Measurements from ENCODE around the gene PRDM15. TPM values are rescaled to one million over a fixed set of nuclear protein-coding genes. Genes with fewer than 3 reads are reported as not detected.

PRDM15 gene
- total and polyA plus RNA-seq, 4 donors = 1.2 to 5.7 (median 2.1) TPM

DNA sequence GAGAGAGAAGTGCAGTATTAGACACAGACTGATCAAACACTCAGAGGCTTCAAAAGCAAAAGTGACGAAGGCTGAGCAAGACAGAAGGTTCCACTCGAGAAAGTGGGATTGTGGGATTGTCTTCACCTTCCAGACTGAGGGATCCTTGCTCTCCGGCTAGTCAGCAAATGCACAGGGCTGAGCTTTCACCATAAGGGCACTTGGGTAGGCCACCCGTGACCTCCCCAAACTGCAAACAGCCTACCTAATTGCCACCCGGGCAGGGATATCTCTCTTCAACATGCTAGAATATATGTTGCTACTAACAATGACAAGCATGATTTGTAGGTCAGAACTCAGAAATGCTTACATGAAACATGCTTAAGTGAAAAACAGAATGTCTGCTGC, 77.0 kb downstream of the PRDM15 start:
- WGBS = 81% methylated on average over 5 of the region's 5 CpGs
- Histone ChIP-seq H3K36me3 (ENCODE audit: control insufficient read depth in 4 of 4, insufficient read depth in 3 of 4, low read depth in 1 of 4, low read length in 3 of 4) (peaks cover 0 to 17% (median 5%) of the 10 kb centered on the region in 4 donors), H3K27me3 (ENCODE audit: control insufficient read depth in 4 of 4, insufficient read depth in 4 of 4, low read length in 3 of 4) (no peaks in the 10 kb centered on the region), H3K9me3 (ENCODE audit: control insufficient read depth in 4 of 4, low read length in 3 of 4) (no peaks in the 10 kb centered on the region), H3K4me1 (ENCODE audit: control insufficient read depth in 4 of 4, insufficient read depth in 4 of 4, low read length in 3 of 4) (no peaks in the 10 kb centered on the region), H3K27ac (ENCODE audit: low read depth in 1 of 2, low read length in 2 of 2) (no peak overlapping the region), H3K9ac (ENCODE audit: low read depth in 1 of 2, low read length in 2 of 2) (no peak overlapping the region), H3K4me3 (ENCODE audit: low read depth in 1 of 3, low read length in 3 of 3) (no peak overlapping the region)
- no peak for TF ChIP-seq EGR1 (IDR thresholded peaks at IDR 0.05; ENCODE audit: low read depth in 2 of 2)
- TF ChIP-seq TAF1 (conservative IDR thresholded peaks at IDR 0.05) = no peak
- TF ChIP-seq, protein P1, sequence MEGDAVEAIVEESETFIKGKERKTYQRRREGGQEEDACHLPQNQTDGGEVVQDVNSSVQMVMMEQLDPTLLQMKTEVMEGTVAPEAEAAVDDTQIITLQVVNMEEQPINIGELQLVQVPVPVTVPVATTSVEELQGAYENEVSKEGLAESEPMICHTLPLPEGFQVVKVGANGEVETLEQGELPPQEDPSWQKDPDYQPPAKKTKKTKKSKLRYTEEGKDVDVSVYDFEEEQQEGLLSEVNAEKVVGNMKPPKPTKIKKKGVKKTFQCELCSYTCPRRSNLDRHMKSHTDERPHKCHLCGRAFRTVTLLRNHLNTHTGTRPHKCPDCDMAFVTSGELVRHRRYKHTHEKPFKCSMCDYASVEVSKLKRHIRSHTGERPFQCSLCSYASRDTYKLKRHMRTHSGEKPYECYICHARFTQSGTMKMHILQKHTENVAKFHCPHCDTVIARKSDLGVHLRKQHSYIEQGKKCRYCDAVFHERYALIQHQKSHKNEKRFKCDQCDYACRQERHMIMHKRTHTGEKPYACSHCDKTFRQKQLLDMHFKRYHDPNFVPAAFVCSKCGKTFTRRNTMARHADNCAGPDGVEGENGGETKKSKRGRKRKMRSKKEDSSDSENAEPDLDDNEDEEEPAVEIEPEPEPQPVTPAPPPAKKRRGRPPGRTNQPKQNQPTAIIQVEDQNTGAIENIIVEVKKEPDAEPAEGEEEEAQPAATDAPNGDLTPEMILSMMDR (IDR thresholded peaks at IDR 0.05; ENCODE audit: low read depth, low read length, missing input control) = no peak
- TF ChIP-seq, protein P2, sequence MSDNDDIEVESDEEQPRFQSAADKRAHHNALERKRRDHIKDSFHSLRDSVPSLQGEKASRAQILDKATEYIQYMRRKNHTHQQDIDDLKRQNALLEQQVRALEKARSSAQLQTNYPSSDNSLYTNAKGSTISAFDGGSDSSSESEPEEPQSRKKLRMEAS (IDR thresholded peaks at IDR 0.05) = no peak
- no peak for TF ChIP-seq JUND (IDR thresholded peaks at IDR 0.05)
- no peak for TF ChIP-seq NR2F2 (IDR thresholded peaks at IDR 0.05)
- no peak for TF ChIP-seq YY1 (IDR thresholded peaks at IDR 0.05)
- no peak for DNase-seq (ENCODE audit: low spot score)

DNA sequence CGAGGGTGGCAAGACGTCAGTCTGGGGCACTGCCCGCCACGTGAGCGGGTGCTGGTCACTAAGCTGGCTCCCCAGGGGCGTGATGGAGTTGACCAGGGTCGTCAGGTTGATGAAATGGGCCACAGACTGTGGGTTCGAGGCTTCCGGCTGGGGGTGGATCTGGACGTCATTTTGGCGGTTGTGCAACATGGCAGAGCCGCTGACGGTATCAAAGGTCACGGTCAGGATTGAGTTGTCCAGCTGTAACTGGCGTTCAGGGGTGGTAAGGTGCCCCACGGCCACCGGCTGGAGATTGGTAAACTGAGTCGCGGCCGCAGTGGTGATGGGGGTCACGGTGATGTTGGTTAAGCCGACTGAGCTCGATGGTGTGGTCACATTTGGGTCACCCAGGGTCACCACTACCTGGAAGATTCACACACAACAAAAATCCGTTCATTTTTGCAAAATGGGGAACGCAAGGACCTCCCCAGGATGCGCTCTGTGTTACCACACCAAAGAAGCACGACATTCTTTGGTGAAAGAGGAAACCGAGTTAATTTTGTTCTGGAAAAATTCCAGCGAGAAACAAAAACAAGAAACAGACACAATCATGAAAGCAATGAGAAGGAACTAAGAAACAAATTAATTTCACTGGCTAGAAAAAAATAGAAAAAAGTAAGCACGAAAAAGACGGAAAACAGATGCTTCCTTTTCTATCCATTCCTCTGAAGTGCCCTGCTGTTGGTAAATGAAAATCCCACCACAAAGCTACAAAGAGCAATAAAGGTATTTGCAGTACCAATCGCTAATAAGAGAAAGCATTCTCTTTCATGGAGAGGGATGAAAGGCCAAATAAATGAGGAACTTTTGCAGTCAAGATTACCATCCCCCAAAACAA, 77.6 kb downstream of the PRDM15 start:
- Histone ChIP-seq H3K9me3 (ENCODE audit: control insufficient read depth in 4 of 4, low read length in 3 of 4) (no peaks in the 10 kb centered on the region), H3K4me1 (ENCODE audit: control insufficient read depth in 4 of 4, insufficient read depth in 4 of 4, low read length in 3 of 4) (no peaks in the 10 kb centered on the region), H3K27ac (ENCODE audit: low read depth in 1 of 2, low read length in 2 of 2) (no peak overlapping the region), H3K36me3 (ENCODE audit: control insufficient read depth in 4 of 4, insufficient read depth in 3 of 4, low read depth in 1 of 4, low read length in 3 of 4) (peaks cover 0 to 17% (median 5%) of the 10 kb centered on the region in 4 donors), H3K4me3 (ENCODE audit: low read depth in 1 of 3, low read length in 3 of 3) (no peak overlapping the region), H3K9ac (ENCODE audit: low read depth in 1 of 2, low read length in 2 of 2) (no peak overlapping the region), H3K27me3 (ENCODE audit: control insufficient read depth in 4 of 4, insufficient read depth in 4 of 4, low read length in 3 of 4) (no peaks in the 10 kb centered on the region)
- WGBS = 87% methylated on average over 32 of the region's 32 CpGs
- DNase-seq (ENCODE audit: low spot score) = no peak
- TF ChIP-seq, protein P3, sequence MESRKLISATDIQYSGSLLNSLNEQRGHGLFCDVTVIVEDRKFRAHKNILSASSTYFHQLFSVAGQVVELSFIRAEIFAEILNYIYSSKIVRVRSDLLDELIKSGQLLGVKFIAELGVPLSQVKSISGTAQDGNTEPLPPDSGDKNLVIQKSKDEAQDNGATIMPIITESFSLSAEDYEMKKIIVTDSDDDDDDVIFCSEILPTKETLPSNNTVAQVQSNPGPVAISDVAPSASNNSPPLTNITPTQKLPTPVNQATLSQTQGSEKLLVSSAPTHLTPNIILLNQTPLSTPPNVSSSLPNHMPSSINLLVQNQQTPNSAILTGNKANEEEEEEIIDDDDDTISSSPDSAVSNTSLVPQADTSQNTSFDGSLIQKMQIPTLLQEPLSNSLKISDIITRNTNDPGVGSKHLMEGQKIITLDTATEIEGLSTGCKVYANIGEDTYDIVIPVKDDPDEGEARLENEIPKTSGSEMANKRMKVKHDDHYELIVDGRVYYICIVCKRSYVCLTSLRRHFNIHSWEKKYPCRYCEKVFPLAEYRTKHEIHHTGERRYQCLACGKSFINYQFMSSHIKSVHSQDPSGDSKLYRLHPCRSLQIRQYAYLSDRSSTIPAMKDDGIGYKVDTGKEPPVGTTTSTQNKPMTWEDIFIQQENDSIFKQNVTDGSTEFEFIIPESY (IDR thresholded peaks at IDR 0.05) = no peak
- TF ChIP-seq GABPA (IDR thresholded peaks at IDR 0.05 in 1 of 2, conservative IDR thresholded peaks at IDR 0.05 in 1 of 2) (no peak), NR2F2 (IDR thresholded peaks at IDR 0.05) (no peak), SP1 (IDR thresholded peaks at IDR 0.05) (no peak), YY1 (IDR thresholded peaks at IDR 0.05) (no peak), RAD21 (IDR thresholded peaks at IDR 0.05) (no peak), FOXA1 (IDR thresholded peaks at IDR 0.05) (no peak), RXRA (IDR thresholded peaks at IDR 0.05) (no peak), HNF4G (IDR thresholded peaks at IDR 0.05) (no peak), HNF4A (conservative IDR thresholded peaks at IDR 0.05) (no peak)
- TF ChIP-seq, protein P1 (IDR thresholded peaks at IDR 0.05; ENCODE audit: low read depth, low read length, missing input control) = no peak
- TF ChIP-seq, protein P4, sequence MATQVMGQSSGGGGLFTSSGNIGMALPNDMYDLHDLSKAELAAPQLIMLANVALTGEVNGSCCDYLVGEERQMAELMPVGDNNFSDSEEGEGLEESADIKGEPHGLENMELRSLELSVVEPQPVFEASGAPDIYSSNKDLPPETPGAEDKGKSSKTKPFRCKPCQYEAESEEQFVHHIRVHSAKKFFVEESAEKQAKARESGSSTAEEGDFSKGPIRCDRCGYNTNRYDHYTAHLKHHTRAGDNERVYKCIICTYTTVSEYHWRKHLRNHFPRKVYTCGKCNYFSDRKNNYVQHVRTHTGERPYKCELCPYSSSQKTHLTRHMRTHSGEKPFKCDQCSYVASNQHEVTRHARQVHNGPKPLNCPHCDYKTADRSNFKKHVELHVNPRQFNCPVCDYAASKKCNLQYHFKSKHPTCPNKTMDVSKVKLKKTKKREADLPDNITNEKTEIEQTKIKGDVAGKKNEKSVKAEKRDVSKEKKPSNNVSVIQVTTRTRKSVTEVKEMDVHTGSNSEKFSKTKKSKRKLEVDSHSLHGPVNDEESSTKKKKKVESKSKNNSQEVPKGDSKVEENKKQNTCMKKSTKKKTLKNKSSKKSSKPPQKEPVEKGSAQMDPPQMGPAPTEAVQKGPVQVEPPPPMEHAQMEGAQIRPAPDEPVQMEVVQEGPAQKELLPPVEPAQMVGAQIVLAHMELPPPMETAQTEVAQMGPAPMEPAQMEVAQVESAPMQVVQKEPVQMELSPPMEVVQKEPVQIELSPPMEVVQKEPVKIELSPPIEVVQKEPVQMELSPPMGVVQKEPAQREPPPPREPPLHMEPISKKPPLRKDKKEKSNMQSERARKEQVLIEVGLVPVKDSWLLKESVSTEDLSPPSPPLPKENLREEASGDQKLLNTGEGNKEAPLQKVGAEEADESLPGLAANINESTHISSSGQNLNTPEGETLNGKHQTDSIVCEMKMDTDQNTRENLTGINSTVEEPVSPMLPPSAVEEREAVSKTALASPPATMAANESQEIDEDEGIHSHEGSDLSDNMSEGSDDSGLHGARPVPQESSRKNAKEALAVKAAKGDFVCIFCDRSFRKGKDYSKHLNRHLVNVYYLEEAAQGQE (IDR thresholded peaks at IDR 0.05) = no peak
- TF ChIP-seq, protein P5, sequence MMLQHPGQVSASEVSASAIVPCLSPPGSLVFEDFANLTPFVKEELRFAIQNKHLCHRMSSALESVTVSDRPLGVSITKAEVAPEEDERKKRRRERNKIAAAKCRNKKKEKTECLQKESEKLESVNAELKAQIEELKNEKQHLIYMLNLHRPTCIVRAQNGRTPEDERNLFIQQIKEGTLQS (IDR thresholded peaks at IDR 0.05) = no peak
- TF ChIP-seq, protein P2 (IDR thresholded peaks at IDR 0.05) = no peak

All from liver (tissue), 9 donors.